ENCODE data around the gene MKKS. TPM values are rescaled to one million over a fixed set of nuclear protein-coding genes. Genes with fewer than 3 reads are reported as not detected.

MKKS gene
- total and polyA plus RNA-seq, 10 of the 15 experiments (the other 5 are each of a cell fraction or from before 2014, with no cell fraction given), result 4.3 to 17.9 (median 7.7) TPM

- RAD21 ChIA-PET (ENCODE audit: unreplicated experiment), result no interaction called here
- CTCF ChIA-PET, result no interaction called here
- Histone ChIP-seq H3K4me3 (no peak overlapping the region), H3K4me2 (ENCODE audit: control insufficient read depth, insufficient read depth) (no peak overlapping the region), H3K27me3 (replicated peaks in 1 of 2; ENCODE audit: control insufficient read depth in 2 of 2, insufficient read depth in 2 of 2, low read length in 1 of 2) (no peaks in the 10 kb centered on the region; a peak in 1 of 4 replicates), H3K9ac (ENCODE audit: control insufficient read depth, insufficient read depth, low read length) (no peak overlapping the region), H3K27ac (ENCODE audit: control insufficient read depth, insufficient read depth) (no peak overlapping the region), H2AFZ (ENCODE audit: control insufficient read depth, low read depth, low read length) (no peak overlapping the region), H3K36me3 (ENCODE audit: control insufficient read depth in 2 of 2, insufficient read depth in 2 of 2, low read length in 1 of 2) (no peaks in the 10 kb centered on the region), H4K20me1 (ENCODE audit: control insufficient read depth, insufficient read depth) (no peaks in the 10 kb centered on the region), H3K4me1 (ENCODE audit: control insufficient read depth, insufficient read depth, low read length) (no peaks in the 10 kb centered on the region), H3K79me2 (ENCODE audit: control insufficient read depth, insufficient read depth, low read length) (no peaks in the 10 kb centered on the region), H3K9me3 (replicated peaks; ENCODE audit: control insufficient read depth, insufficient read depth, low read length) (no peaks in the 10 kb centered on the region)
- POLR2A ChIA-PET, result no interaction called here
- TF ChIP-seq REST (IDR thresholded peaks at IDR 0.05; ENCODE audit: low read depth, low read length) (no peak), ATF3 (IDR thresholded peaks at IDR 0.05; ENCODE audit: borderline replicate concordance, extremely low read depth, low read depth, low read length) (no peak), ZNF622 (IDR thresholded peaks at IDR 0.05) (no peak), GATAD2B (conservative IDR thresholded peaks at IDR 0.05; ENCODE audit: low read depth) (no peak), FOXK2 (IDR thresholded peaks at IDR 0.05) (no peak), FOXM1 (IDR thresholded peaks at IDR 0.05; ENCODE audit: low read depth, low read length) (no peak), NR2C1 (IDR thresholded peaks at IDR 0.05) (no peak)
- SMC1A ChIA-PET (ENCODE audit: uncharacterized antibody, unreplicated experiment), result interaction anchor here (1.3 to 1.4 kb wide), 3 partner anchors 11 to 108 kb away, joined by 3 to 6 read pairs (median 5); no protein-coding TSS in a partner anchor
- FAIRE-seq, result no peak
- in situ Hi-C loops (cut with MboI) (no loop called here), intact Hi-C loops (cut with micrococcal nuclease; ENCODE audit: unreplicated experiment) (no loop called here)
- ATAC-seq, result no peak; the same call in 2 of the 3 replicates
- no peak for DNase-seq (ENCODE audit: low read depth, low spot score)
- no TSS peak for BruUV-seq (replicated peaks)
- WGBS (ENCODE audit: insufficient coverage, insufficient replicate concordance, low lambda C conversion rate, missing lambda C conversion rate), result 26% methylated on average over 8 of the region's 8 CpGs
Observed at GRCh38 chr20:10370091-10370887, 63.7 kb downstream of the MKKS start.

All from GM12878 (cell line).